Ovary (tissue), 9 donors: Measurements from ENCODE around the gene SAV1. TPM values are rescaled to one million over a fixed set of nuclear protein-coding genes. Genes with fewer than 3 reads are reported as not detected.
A peak's percentile ranks its signal among the peaks of the same experiment; 100 is the strongest.

Source experiments
- DNase-seq, 5 donors: peaks; one replicate each; pipeline ENCODE4 v3.0.0-alpha.2; 2019 to 2020
- H3K27ac ChIP-seq, 2 donors: fragments of 200-600 bp; one replicate each; pipeline versions ENCODE4 v1.5.1 to v1.8.0; 2019 to 2022
- H3K27me3 ChIP-seq: fragments of 200-600 bp; one replicate; pipeline ENCODE4 v1.8.0; 2022
- H3K36me3 ChIP-seq: fragments of 200-600 bp; sonication (generic); one replicate; pipeline ENCODE4 v1.5.1; 2019
- H3K4me1 ChIP-seq: one replicate; pipeline ENCODE4 v1.8.1; 2013; ENCODE audit warnings: mild to moderate bottlenecking, moderate library complexity; ENCODE audit not compliant: insufficient read depth
- H3K4me3 ChIP-seq: fragments of 200-600 bp; sonication (generic); one replicate; pipeline ENCODE4 v1.5.1; 2017
- H3K9me3 ChIP-seq, 2 donors: fragments of 200-600 bp in 1 of 2; sonication (generic) in 1 of 2; one replicate each; pipeline versions ENCODE4 v1.5.1 to v1.8.1; 2013 to 2019; ENCODE audit warnings: mild to moderate bottlenecking in 1 of 2, moderate library complexity in 1 of 2
- EP300 ChIP-seq: sonication (generic); formaldehyde crosslinking; IDR thresholded peaks from one replicate; pipeline ENCODE4 v1.6.1; 2017; ENCODE audit warnings: antibody characterized with exemption
- POLR2A ChIP-seq: fragments of 450-650 bp; IDR thresholded peaks from one replicate; pipeline ENCODE4 v1.6.1; 2017; ENCODE audit warnings: antibody characterized with exemption, mild to moderate bottlenecking, moderate library complexity
- WGBS, 3 donors: extraction: QIAGEN DNeasy Blood & Tissue Kit in 1 of 3; methylation state at CpG; one replicate each; pipeline versions ENCODE4 v1.1.5 to v1.1.7; 2013 to 2017; 5-methylcytosine and 5-hydroxymethylcytosine counted together
- intact Hi-C, 4 donors: fragments of 100-400 bp; cut with DNase I; formaldehyde crosslinking; loops; one replicate each; pipeline versions ENCODE4 v1.11.0 to v1.15.1; 2022 to 2023
- polyA plus RNA-seq, 2 donors: library from polyadenylated mRNA; stranded (reverse); fragments of 200-250 nt in 1 of 2; fragments of 350-450 nt in 1 of 2; fragmentation: Illumina TruSeq in 1 of 2; extraction: RNeasy Lipid Tissue Mini Kit (QIAGEN cat#74804) in 1 of 2; gene quantifications; one replicate each; pipeline ENCODE4 v1.2.3, GENCODE V29; 2013 to 2014
- small RNA-seq: library from RNA; depleted of rRNA; stranded (forward); fragments of <200 nt; gene quantifications from one replicate; pipeline ENCODE3, GENCODE V24; 2016
- total RNA-seq, 7 donors: library from RNA; depleted of rRNA in 2 of 7; stranded (reverse); fragments of >200 nt in 2 of 7; fragmentation: NEBNext Ultra II Directional in 3 of 7; extraction: Animal tissue kit (Norgen Biotek cat#: 25700) in 3 of 7; gene quantifications; one replicate each; pipeline versions ENCODE4 v1.1.0 to v1.2.4, GENCODE V29; 2016 to 2023
- TF ChIP-seq, protein P1 (sequence below), 3 donors: fragments of 450-650 bp in 2 of 3; fragments of 200-600 bp in 1 of 3; IDR thresholded peaks; one replicate each; pipeline versions ENCODE4 v1.5.1 to v1.8.0; 2016 to 2022; ENCODE audit warnings: antibody characterized with exemption in 3 of 3, mild to moderate bottlenecking in 1 of 3
- donor health status: DM: no; HTN: no; CAD: no; lungs with moderate emphysema.
- donor health status: DM: no; HTN: no; CAD: no.
- donor health status: Bipolar disorder and iron deficiency.
- donor health status: DM: yes; HTN: yes; CAD: no.
- donor health status: DM: no; HTN: no; CAD: no.
- donor health status: DM: yes; HTN: yes; CAD: no.

Gene SAV1
- total and polyA plus RNA-seq, 9 donors, result 30.5 to 49.9 (median 45.8) TPM

GRCh38 chr14:50599700-50600444 lies 68.2 kb downstream of the SAV1 start:
- no peak for DNase-seq
- Histone ChIP-seq H3K27me3 (no peaks in the 10 kb centered on the region), H3K27ac (no peak overlapping the region), H3K4me3 (no peak overlapping the region), H3K36me3 (no peaks in the 10 kb centered on the region), H3K4me1 (no peaks in the 10 kb centered on the region), H3K9me3 (no peaks in the 10 kb centered on the region)
- TF ChIP-seq EP300 (no peak), POLR2A (no peak)
- TF ChIP-seq, protein P1, sequence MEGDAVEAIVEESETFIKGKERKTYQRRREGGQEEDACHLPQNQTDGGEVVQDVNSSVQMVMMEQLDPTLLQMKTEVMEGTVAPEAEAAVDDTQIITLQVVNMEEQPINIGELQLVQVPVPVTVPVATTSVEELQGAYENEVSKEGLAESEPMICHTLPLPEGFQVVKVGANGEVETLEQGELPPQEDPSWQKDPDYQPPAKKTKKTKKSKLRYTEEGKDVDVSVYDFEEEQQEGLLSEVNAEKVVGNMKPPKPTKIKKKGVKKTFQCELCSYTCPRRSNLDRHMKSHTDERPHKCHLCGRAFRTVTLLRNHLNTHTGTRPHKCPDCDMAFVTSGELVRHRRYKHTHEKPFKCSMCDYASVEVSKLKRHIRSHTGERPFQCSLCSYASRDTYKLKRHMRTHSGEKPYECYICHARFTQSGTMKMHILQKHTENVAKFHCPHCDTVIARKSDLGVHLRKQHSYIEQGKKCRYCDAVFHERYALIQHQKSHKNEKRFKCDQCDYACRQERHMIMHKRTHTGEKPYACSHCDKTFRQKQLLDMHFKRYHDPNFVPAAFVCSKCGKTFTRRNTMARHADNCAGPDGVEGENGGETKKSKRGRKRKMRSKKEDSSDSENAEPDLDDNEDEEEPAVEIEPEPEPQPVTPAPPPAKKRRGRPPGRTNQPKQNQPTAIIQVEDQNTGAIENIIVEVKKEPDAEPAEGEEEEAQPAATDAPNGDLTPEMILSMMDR (IDR thresholded peaks at IDR 0.05), result peak in 2 of 3 donors; percentile 36 to 47
- 47 to 55% (median 50%) methylated on average over 4 of the region's 4 CpGs for whole genome bisulfite sequencing, 3 donors
- intact Hi-C loops, result loop anchor here in 2 of 4 donors (10.0 kb wide), 1 partner anchor 175 kb away; no protein-coding TSS in a partner anchor

DNA sequence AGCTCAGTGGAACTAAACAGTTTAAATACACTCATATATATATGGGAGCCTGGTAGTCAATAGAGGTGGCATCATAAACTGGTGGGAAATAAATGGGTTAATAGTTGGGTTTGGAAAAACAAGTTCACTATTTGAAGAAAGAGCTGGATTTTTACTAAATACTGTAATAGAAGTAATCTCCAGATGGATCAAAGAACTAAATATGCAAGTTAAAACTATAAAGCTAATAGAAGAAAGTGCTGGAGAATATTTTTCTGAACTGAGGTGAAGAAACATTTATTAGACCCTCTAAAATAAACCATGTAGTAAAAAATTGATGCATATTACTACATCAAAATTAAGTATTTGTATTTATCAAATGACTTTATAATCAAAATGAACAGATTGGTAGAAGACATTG lies 69.3 kb downstream of the SAV1 start:
- no peaks in the 10 kb centered on the region for H3K27me3 ChIP-seq
- no peak overlapping the region for H3K4me3 ChIP-seq
- H3K9me3 ChIP-seq, result no peaks in the 10 kb centered on the region
- DNase-seq, result no peak
- TF ChIP-seq EP300 (no peak), POLR2A (no peak)
- TF ChIP-seq, protein P1 (IDR thresholded peaks at IDR 0.05), result no peak
- intact Hi-C loops, result no loop called here
- H3K27ac ChIP-seq, result no peak overlapping the region
- no peaks in the 10 kb centered on the region for H3K4me1 ChIP-seq
- no peaks in the 10 kb centered on the region for H3K36me3 ChIP-seq

GRCh38 chr14:50594577-50595316 lies 73.4 kb downstream of the SAV1 start:
- intact Hi-C loops, result no loop called here
- WGBS, 3 donors, result 88 to 93% (median 90%) methylated on average over 8 of the region's 8 CpGs
- Histone ChIP-seq H3K4me1 (no peaks in the 10 kb centered on the region), H3K27ac (no peak overlapping the region), H3K9me3 (no peaks in the 10 kb centered on the region), H3K27me3 (no peaks in the 10 kb centered on the region), H3K4me3 (no peak overlapping the region), H3K36me3 (no peaks in the 10 kb centered on the region)
- DNase-seq, result no peak
- TF ChIP-seq EP300 (no peak), POLR2A (no peak)
- TF ChIP-seq, protein P1 (IDR thresholded peaks at IDR 0.05), result no peak

DNA sequence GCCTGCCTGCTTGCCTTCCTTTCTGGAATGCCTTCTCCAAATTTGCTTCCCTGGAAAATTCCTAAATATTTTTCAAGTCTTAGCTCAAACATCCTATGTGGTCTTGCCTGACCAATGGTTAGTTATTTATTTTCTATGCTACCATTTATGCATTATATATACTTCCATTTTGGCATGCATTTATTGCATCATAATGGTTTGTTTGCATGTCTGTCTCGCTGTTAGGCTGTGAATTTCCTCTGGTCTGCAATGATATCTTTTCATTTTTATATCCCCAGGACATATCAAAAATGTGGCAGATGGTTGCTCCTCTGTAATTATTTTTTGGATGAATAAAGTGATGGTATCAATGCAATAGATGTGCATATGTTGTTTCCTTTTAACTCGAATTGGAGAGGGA lies 77.6 kb downstream of the SAV1 start:
- no peak for DNase-seq
- no peaks in the 10 kb centered on the region for H3K27me3 ChIP-seq
- H3K27ac ChIP-seq, result no peak overlapping the region
- no peaks in the 10 kb centered on the region for H3K4me1 ChIP-seq
- TF ChIP-seq POLR2A, result no peak
- TF ChIP-seq EP300, result no peak
- TF ChIP-seq, protein P1 (IDR thresholded peaks at IDR 0.05), result no peak
- H3K36me3 ChIP-seq, result no peaks in the 10 kb centered on the region
- 88 to 95% (median 90%) methylated on average over 2 of the region's 2 CpGs for WGBS, 3 donors
- no peaks in the 10 kb centered on the region for H3K9me3 ChIP-seq
- intact Hi-C loops, result no loop called here
- no peak overlapping the region for H3K4me3 ChIP-seq

Small RNAs within 50 kb of the gene (small RNA-seq; reads per million reads assigned to genes)
- not detected for gene RN7SL452P

Other genes starting within 250 kb of the SAV1 start
- 100 to 1,000 TPM in 2 of 7 donors, 10 to 100 TPM in 5; 60.8 to 202 (median 69.8) TPM for gene MAP4K5, start 135.7 kb downstream of the SAV1 start, total RNA-seq
- 10 to 100 TPM; 32.4 to 35.4 TPM for gene MAP4K5, start 135.7 kb downstream of the SAV1 start, polyA plus RNA-seq
- 10 to 100 TPM in 4 of 7 donors, 1 to 10 TPM in 3; 6.8 to 11.4 (median 10.7) TPM for gene ATL1, start 108.2 kb downstream of the SAV1 start, total RNA-seq
- 10 to 100 TPM in 1 of 2 donors, 1 to 10 TPM in 1; 6.6 to 11.8 TPM for gene ATL1, start 108.2 kb downstream of the SAV1 start, polyA plus RNA-seq
- gene NIN, start 162.9 kb upstream of the SAV1 start, total RNA-seq, result 10 to 100 TPM; 16.0 to 32.4 (median 28.1) TPM
- 10 to 100 TPM in 1 of 2 donors, 1 to 10 TPM in 1; 6.4 to 12.2 TPM for gene NIN, start 162.9 kb upstream of the SAV1 start, polyA plus RNA-seq
- 1 to 10 TPM in 1 of 7 donors, under 1 TPM in 1, not detected in 5; 0.84 to 5.1 TPM for gene ABHD12B, start 203.7 kb upstream of the SAV1 start, total RNA-seq
- under 1 TPM in 1 of 2 donors, not detected in 1; 0.45 TPM for gene ABHD12B, start 203.7 kb upstream of the SAV1 start, polyA plus RNA-seq